ENCODE data around the gene OR10G7.

OR10G7 gene

DNA sequence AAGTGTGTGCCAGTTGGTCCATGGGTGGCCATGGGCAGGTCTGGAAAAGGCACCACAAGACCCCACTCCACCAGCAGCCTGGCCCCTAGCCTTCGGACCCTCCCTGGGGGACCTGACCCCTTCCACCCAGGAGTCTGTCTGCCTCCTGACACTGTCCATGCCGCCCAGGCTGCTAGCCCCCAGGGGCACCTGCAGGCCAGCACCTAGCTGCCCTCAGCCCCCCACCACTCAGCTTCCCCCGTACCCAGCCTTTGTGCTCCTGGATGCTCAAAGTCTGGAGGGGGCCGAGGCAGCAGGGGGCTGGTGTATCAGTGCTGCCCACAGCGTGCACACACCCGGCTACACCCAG, 34.3 kb upstream of the OR10G7 start:
- no peaks in the 10 kb centered on the region for H3K9me3 ChIP-seq (ENCODE audit: control insufficient read depth, insufficient read depth, low read depth, low read length)
- peaks cover 6% of the 10 kb centered on the region; the same call in 1 of the 2 replicates for H3K27me3 ChIP-seq (ENCODE audit: control insufficient read depth, insufficient read depth, low read length)
- peak overlapping the region; percentile 75 for H3K4me3 ChIP-seq (ENCODE audit: low read depth, low read length)
- H3K9ac ChIP-seq (ENCODE audit: low read length) = no peak overlapping the region
- no peak overlapping the region for H3K27ac ChIP-seq (ENCODE audit: low read depth, low read length)
- H3K36me3 ChIP-seq (ENCODE audit: control insufficient read depth, insufficient read depth, low read length) = no peaks in the 10 kb centered on the region
- peaks cover 9% of the 10 kb centered on the region; the same call in 1 of the 2 replicates for H3K4me1 ChIP-seq (ENCODE audit: control insufficient read depth, insufficient read depth, low read length)

DNA sequence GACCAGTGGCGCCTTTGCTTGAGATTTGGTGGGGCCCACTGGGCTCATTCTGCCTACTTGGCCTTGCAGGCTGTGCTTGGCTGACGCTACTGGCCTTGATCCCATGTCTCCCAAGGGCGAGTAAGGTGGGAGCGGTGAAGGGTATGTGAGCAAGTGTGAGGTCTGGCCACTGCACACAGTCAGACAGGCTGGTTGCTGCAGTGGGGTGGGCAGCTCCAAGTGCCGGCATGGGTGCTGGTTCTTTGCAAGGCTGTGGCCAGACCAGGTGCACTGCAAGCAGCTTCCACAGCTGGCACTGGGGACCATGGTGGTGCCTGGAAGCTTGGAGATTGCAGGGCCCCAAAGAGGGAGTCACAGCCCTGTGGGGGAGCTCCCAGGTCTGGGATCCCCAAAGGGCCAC, 33.4 kb upstream of the OR10G7 start:
- Histone ChIP-seq H3K9me3 (ENCODE audit: control insufficient read depth, insufficient read depth, low read depth, low read length) (no peaks in the 10 kb centered on the region), H3K4me3 (ENCODE audit: low read depth, low read length) (no peak overlapping the region), H3K27ac (ENCODE audit: low read depth, low read length) (no peak overlapping the region), H3K9ac (ENCODE audit: low read length) (no peak overlapping the region), H3K4me1 (ENCODE audit: control insufficient read depth, insufficient read depth, low read length) (peaks cover 14% of the 10 kb centered on the region; the same call in 1 of the 2 replicates), H3K27me3 (ENCODE audit: control insufficient read depth, insufficient read depth, low read length) (peaks cover 6% of the 10 kb centered on the region; the same call in 1 of the 2 replicates), H3K36me3 (ENCODE audit: control insufficient read depth, insufficient read depth, low read length) (no peaks in the 10 kb centered on the region)

DNA sequence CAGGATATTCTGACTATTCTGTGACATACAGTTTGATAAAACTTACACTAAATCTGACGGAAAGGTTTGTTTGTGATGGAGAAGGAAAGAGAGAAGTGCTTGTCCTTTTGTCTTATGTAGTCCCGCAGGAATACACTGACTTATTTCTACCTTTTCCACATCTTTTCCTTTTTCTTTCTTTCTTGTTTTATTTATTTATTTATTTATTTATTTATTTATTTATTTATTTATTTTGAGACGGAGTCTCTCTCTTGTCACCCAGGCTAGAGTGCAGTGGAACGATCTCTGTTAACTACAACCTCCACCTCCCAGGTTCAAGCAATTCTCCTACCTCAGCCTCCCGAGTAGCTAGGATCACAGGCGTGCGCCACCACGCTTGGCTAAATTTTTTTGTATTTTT, 31.0 kb upstream of the OR10G7 start:
- Histone ChIP-seq H3K4me3 (ENCODE audit: low read depth, low read length) (no peak overlapping the region), H3K36me3 (ENCODE audit: control insufficient read depth, insufficient read depth, low read length) (no peaks in the 10 kb centered on the region), H3K9me3 (ENCODE audit: control insufficient read depth, insufficient read depth, low read depth, low read length) (no peaks in the 10 kb centered on the region), H3K27me3 (ENCODE audit: control insufficient read depth, insufficient read depth, low read length) (peaks cover 6% of the 10 kb centered on the region; the same call in 1 of the 2 replicates), H3K27ac (ENCODE audit: low read depth, low read length) (no peak overlapping the region), H3K4me1 (ENCODE audit: control insufficient read depth, insufficient read depth, low read length) (peaks cover 14% of the 10 kb centered on the region; the same call in 1 of the 2 replicates), H3K9ac (ENCODE audit: low read length) (no peak overlapping the region)

DNA sequence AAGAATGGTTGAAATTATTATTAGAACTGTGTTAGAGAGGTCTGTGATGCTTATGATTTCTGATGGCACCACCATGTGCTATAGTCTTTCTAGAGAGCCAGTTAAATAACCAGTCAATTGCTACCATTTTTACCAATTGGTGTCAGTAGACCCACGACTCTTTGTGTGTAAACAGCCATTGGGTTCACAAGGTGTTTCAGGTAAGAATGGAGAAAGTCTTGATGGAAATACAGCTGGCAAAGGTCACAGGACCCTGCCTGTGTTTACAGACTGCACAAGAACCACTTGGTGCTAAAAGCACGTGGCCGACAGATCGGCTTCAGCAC, 30.5 kb upstream of the OR10G7 start:
- Histone ChIP-seq H3K9me3 (ENCODE audit: control insufficient read depth, insufficient read depth, low read depth, low read length) (no peaks in the 10 kb centered on the region), H3K4me3 (ENCODE audit: low read depth, low read length) (no peak overlapping the region), H3K27me3 (ENCODE audit: control insufficient read depth, insufficient read depth, low read length) (peaks cover 6% of the 10 kb centered on the region; the same call in 1 of the 2 replicates), H3K27ac (ENCODE audit: low read depth, low read length) (no peak overlapping the region), H3K36me3 (ENCODE audit: control insufficient read depth, insufficient read depth, low read length) (no peaks in the 10 kb centered on the region), H3K4me1 (ENCODE audit: control insufficient read depth, insufficient read depth, low read length) (peaks cover 12% of the 10 kb centered on the region; the same call in 1 of the 2 replicates), H3K9ac (ENCODE audit: low read length) (no peak overlapping the region)

DNA sequence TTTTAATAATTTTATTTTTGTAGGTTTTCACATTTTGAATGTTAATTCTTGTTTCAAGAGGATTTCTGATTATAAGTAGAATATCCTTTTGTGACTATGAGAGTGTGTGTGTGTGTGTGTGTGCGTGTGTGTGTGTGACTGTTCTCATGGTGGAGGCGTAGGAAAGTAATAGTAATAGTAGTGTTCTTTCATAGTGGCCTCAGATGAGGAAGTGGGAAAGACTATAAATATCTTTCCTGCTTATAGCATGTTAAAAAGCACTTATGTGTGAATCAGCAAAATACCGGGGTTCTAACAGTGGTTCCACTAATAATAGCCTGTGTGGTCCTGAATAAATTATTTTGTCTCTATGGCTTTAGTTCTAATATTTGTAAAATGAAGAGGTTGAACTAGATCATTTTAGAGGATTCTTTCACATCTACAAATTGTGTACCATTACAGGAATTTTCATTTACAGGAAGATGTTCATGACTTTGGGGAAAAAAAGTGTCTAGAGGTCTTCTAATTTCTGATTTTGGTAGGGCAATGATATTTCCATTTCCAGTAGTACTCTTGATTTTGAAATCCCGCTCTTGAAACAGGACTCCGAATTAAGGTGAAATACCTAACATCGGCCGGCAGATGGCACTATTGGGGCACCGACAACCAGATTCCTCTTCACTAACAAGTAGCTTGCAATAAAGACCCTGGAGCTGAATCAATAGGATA, 29.9 kb upstream of the OR10G7 start:
- Histone ChIP-seq H3K36me3 (ENCODE audit: control insufficient read depth, insufficient read depth, low read length) (no peaks in the 10 kb centered on the region), H3K4me1 (ENCODE audit: control insufficient read depth, insufficient read depth, low read length) (peaks cover 12% of the 10 kb centered on the region; the same call in 1 of the 2 replicates), H3K9me3 (ENCODE audit: control insufficient read depth, insufficient read depth, low read depth, low read length) (no peaks in the 10 kb centered on the region), H3K4me3 (ENCODE audit: low read depth, low read length) (no peak overlapping the region), H3K27me3 (ENCODE audit: control insufficient read depth, insufficient read depth, low read length) (peaks cover 6% of the 10 kb centered on the region; the same call in 1 of the 2 replicates), H3K27ac (ENCODE audit: low read depth, low read length) (no peak overlapping the region), H3K9ac (ENCODE audit: low read length) (no peak overlapping the region)

DNA sequence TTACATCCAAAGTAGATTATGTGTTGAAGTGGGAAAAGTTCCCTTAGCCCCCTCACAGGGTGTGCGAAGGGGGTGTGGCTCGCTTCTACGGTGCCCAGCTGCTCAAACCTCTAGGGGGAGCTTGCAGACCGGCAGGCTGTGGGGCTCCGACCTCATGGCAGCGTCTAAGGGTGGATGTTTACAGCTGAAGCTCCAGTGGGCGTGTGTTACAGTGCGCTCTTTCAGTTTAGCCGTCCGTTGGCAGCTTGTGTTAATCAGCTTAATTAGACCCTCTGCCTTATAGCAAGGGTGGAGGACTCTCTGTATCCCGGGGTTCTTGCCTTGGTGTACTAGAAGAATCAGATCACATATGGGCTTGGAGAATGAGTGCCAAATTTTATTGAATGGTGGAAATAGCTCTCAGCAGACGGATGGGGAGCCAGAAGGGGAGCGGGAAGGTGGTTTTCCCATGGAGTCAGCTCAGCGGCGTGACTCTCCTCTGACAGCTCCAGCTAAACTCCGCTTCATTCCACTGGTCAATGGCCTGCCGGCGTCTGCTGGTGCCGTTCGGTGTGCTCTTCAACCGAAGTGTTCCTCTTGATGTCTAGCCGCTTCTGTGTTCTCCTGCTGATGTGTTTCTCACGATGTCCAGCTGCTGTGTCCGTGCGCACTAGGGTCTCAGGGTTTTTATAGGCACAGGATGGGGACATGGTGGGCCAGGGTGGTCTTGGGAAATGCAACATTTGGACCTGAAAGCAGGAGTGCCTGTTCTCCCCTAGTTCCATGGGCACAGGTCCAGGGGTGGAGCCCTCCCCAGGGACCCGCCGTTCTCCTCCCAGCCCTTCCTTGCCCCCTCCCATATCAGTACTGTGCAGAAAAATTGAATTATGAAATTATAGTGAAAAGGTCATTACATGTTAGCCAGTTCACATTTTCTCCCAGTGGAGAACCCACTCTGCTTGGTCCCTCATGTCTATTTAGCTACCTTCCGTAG, 28.6 kb upstream of the OR10G7 start:
- Histone ChIP-seq H3K27me3 (ENCODE audit: control insufficient read depth, insufficient read depth, low read length) (peaks cover under 1% of the 10 kb centered on the region; the same call in 1 of the 2 replicates), H3K36me3 (ENCODE audit: control insufficient read depth, insufficient read depth, low read length) (no peaks in the 10 kb centered on the region), H3K27ac (ENCODE audit: low read depth, low read length) (no peak overlapping the region), H3K4me1 (ENCODE audit: control insufficient read depth, insufficient read depth, low read length) (peaks cover 5% of the 10 kb centered on the region; the same call in 1 of the 2 replicates), H3K9me3 (ENCODE audit: control insufficient read depth, insufficient read depth, low read depth, low read length) (no peaks in the 10 kb centered on the region), H3K4me3 (ENCODE audit: low read depth, low read length) (peak overlapping the region; percentile 38), H3K9ac (ENCODE audit: low read length) (no peak overlapping the region)

DNA sequence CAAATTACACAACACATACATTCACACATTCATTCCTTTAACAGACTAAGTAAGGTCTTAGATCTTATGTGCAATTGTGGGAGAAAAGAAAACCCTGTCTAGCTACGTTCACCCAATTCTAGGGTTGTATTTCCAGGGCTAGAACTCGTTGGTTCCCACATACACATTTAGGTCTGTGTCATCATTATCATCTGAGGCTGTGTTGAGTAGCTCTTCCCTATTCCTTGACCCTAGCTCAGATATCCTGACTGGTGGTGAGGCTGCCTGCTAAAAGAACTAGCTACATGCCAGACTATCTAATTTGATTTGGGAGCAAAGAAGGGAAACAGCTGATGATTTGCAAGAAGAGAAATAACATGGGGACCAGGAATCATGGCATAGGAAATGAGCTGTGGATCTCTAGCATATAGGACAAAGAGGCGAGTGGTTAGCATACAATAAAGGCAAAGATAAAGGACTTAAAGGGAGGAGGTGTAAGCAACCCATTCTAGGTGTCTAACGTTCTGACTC, 27.5 kb upstream of the OR10G7 start:
- Histone ChIP-seq H3K9ac (ENCODE audit: low read length) (no peak overlapping the region), H3K36me3 (ENCODE audit: control insufficient read depth, insufficient read depth, low read length) (no peaks in the 10 kb centered on the region), H3K27me3 (ENCODE audit: control insufficient read depth, insufficient read depth, low read length) (no peaks in the 10 kb centered on the region), H3K4me3 (ENCODE audit: low read depth, low read length) (no peak overlapping the region), H3K27ac (ENCODE audit: low read depth, low read length) (no peak overlapping the region), H3K9me3 (ENCODE audit: control insufficient read depth, insufficient read depth, low read depth, low read length) (no peaks in the 10 kb centered on the region), H3K4me1 (ENCODE audit: control insufficient read depth, insufficient read depth, low read length) (peaks cover 5% of the 10 kb centered on the region; the same call in 1 of the 2 replicates)

DNA sequence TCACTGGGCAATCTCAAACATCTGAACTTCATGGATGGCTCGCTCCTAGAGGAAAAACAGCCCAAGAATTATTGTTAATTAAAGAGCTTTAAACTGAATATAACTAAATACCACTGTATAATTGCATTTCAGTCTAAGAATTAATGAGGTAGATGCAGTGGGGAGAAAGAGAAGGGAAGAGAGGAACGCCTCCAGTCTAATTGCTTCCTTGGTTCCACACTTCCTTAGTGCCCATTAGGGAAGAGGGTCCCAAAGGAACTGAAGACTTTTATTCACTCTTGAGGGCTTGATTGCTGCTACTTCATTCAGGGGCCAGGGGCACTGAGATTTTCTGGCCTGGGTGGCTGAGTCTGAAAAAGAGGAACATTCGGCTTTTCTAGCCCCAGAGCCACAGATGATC, 11.8 kb upstream of the OR10G7 start:
- Histone ChIP-seq H3K27me3 (ENCODE audit: control insufficient read depth, insufficient read depth, low read length) (no peaks in the 10 kb centered on the region), H3K9me3 (ENCODE audit: control insufficient read depth, insufficient read depth, low read depth, low read length) (no peaks in the 10 kb centered on the region), H3K27ac (ENCODE audit: low read depth, low read length) (no peak overlapping the region), H3K4me1 (ENCODE audit: control insufficient read depth, insufficient read depth, low read length) (no peaks in the 10 kb centered on the region), H3K4me3 (ENCODE audit: low read depth, low read length) (no peak overlapping the region), H3K36me3 (ENCODE audit: control insufficient read depth, insufficient read depth, low read length) (no peaks in the 10 kb centered on the region), H3K9ac (ENCODE audit: low read length) (no peak overlapping the region)

DNA sequence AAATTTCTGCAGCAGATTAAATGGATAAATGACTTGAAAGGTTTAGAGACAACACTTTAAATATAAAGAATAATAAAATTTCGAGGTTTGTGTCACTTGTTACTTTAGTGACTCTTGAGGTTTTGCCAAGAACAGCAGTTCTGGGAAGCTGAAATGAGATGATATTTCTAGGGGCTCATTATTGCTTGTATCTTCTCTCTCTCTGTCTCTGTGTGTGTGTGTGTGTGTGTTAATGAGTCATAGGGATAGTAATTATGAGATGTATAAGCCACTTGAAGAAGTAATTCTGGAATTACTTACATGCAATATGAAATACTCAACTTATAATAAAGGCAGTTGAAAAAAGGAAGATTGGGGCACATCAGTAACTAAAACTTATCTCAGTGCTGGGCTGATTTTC, 9.6 kb upstream of the OR10G7 start:
- no peak overlapping the region for H3K4me3 ChIP-seq (ENCODE audit: low read depth, low read length)
- H3K36me3 ChIP-seq (ENCODE audit: control insufficient read depth, insufficient read depth, low read length) = no peaks in the 10 kb centered on the region
- no peaks in the 10 kb centered on the region for H3K9me3 ChIP-seq (ENCODE audit: control insufficient read depth, insufficient read depth, low read depth, low read length)
- no peaks in the 10 kb centered on the region for H3K27me3 ChIP-seq (ENCODE audit: control insufficient read depth, insufficient read depth, low read length)
- H3K9ac ChIP-seq (ENCODE audit: low read length) = no peak overlapping the region
- no peak overlapping the region for H3K27ac ChIP-seq (ENCODE audit: low read depth, low read length)
- no peaks in the 10 kb centered on the region for H3K4me1 ChIP-seq (ENCODE audit: control insufficient read depth, insufficient read depth, low read length)

DNA sequence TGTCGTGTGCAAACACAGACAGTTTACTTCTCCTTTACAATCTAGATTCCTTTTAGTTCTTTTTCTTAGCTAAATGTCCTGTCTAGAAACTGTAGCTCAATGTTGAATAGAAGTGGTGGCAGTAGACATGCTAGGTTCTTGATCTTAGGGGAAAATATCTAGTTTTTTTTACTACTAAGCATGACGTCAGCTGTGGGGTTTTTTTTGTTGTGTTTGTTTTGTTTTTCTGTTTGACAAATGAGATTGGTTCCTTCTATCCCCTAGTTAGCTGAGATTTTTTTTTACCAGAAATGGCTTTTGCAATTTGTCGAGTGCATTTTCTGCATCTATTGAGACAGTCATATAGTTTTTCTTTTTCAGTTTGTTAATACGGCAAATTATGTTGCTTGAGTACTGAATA, 2.3 kb upstream of the OR10G7 start:
- H3K27me3 ChIP-seq (ENCODE audit: control insufficient read depth, insufficient read depth, low read length) = no peaks in the 10 kb centered on the region
- H3K4me1 ChIP-seq (ENCODE audit: control insufficient read depth, insufficient read depth, low read length) = no peaks in the 10 kb centered on the region
- H3K4me3 ChIP-seq (ENCODE audit: low read depth, low read length) = no peak overlapping the region
- no peak overlapping the region for H3K9ac ChIP-seq (ENCODE audit: low read length)
- no peaks in the 10 kb centered on the region for H3K36me3 ChIP-seq (ENCODE audit: control insufficient read depth, insufficient read depth, low read length)
- no peaks in the 10 kb centered on the region for H3K9me3 ChIP-seq (ENCODE audit: control insufficient read depth, insufficient read depth, low read depth, low read length)
- no peak overlapping the region for H3K27ac ChIP-seq (ENCODE audit: low read depth, low read length)

DNA sequence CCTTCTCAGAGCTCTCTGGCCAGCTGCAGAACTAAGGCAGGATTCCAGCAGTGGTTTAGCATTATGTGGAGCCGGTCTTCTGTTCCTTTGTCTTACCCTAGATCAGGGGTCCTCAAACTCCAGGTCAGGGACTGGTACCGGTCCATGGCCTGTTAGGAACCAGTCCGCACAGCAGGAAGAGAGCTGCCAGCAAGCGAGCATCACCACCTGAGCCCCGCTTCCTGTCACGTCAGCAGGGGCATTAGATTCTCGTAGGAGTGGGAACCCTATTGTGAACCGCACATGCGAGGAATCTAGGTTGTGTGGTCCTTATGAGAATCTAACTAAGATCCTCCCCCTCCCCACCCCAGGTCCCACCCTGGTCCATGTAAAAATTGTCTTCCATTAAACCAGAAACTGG, 1.6 kb downstream of the OR10G7 start:
- no peaks in the 10 kb centered on the region for H3K9me3 ChIP-seq (ENCODE audit: control insufficient read depth, insufficient read depth, low read depth, low read length)
- no peaks in the 10 kb centered on the region for H3K36me3 ChIP-seq (ENCODE audit: control insufficient read depth, insufficient read depth, low read length)
- H3K9ac ChIP-seq (ENCODE audit: low read length) = no peak overlapping the region
- no peaks in the 10 kb centered on the region for H3K27me3 ChIP-seq (ENCODE audit: control insufficient read depth, insufficient read depth, low read length)
- no peaks in the 10 kb centered on the region for H3K4me1 ChIP-seq (ENCODE audit: control insufficient read depth, insufficient read depth, low read length)
- H3K4me3 ChIP-seq (ENCODE audit: low read depth, low read length) = no peak overlapping the region
- no peak overlapping the region for H3K27ac ChIP-seq (ENCODE audit: low read depth, low read length)

Data from HUES6 (cell line).